OCI-LY1 (cell line): ENCODE data around the gene BDH1.
"Not testable (repeated sequence)": the region's sequence is repeated elsewhere in the genome, so short reads cannot be mapped to it uniquely, and the experiment has no call there.

Experiments
- CTCF ChIP-seq: fragments of 200-600 bp; sonication (generic), shearing (Covaris generic); IDR thresholded peaks from 2 replicates; pipeline ENCODE4 v1.5.1; 2017; ENCODE audit warnings: mild to moderate bottlenecking, antibody characterized with exemption, low read length, moderate library complexity, mixed read lengths
- EZH2 ChIP-seq: fragments of 200-600 bp; sonication (generic), shearing (Covaris generic); IDR thresholded peaks from 2 replicates; pipeline ENCODE4 v1.8.0; 2017; ENCODE audit warnings: borderline replicate concordance, mixed run types, mild to moderate bottlenecking, antibody characterized with exemption, low read length, moderate library complexity, mixed read lengths

- TF ChIP-seq CTCF, EZH2: not testable (repeated sequence)
Observed at GRCh38 chr3:197517922-197518683, 37.7 kb downstream of the BDH1 start.
